ENCODE results near the gene WNK4. TPM values are rescaled to one million over a fixed set of nuclear protein-coding genes. Genes with fewer than 3 reads are reported as not detected.
A peak's percentile ranks its signal among the peaks of the same experiment; 100 is the strongest.

WNK4 gene
- total RNA-seq, 1 experiment from 2014 or later, result 1.5 TPM

- DNase-seq (ENCODE audit: low spot score) (peak; percentile 91), ATAC-seq (peak; percentile 86)
- CTCF ChIA-PET, result interaction anchor here (0.9 to 3.8 kb wide), 6 partner anchors 9 to 153 kb away, joined by 3 to 19 read pairs (median 5); partner anchors contain the start of gene BECN1
- H3K9me3 Mint-ChIP-seq, result no peaks in the 10 kb centered on the region
- peaks cover 17% of the 10 kb centered on the region for H3K36me3 Mint-ChIP-seq
- POLR2A ChIA-PET, result interaction anchor here (1.0 to 1.4 kb wide), 3 partner anchors 12 to 165 kb away, joined by 3 read pairs; partner anchors contain the start of genes AOC3 and RPL27
- H3K27me3 Mint-ChIP-seq (ENCODE audit: low read depth), result peaks cover 14% of the 10 kb centered on the region
- peaks cover 16% of the 10 kb centered on the region for H3K4me1 Mint-ChIP-seq
- peak within 1 kb of the TSS; percentile 93 for H3K4me3 Mint-ChIP-seq
- peak within 1 kb of the TSS; percentile 97 for H3K27ac Mint-ChIP-seq
- no peak for TF ChIP-seq FOXJ3 (CRISPR knock-in tag; IDR thresholded peaks at IDR 0.05; ENCODE audit: borderline replicate concordance)
- peak; percentile 66; the same call in 1 of the 2 replicates for TF ChIP-seq TEAD1 (CRISPR knock-in tag; IDR thresholded peaks at IDR 0.05)
- TF ChIP-seq, protein P1, sequence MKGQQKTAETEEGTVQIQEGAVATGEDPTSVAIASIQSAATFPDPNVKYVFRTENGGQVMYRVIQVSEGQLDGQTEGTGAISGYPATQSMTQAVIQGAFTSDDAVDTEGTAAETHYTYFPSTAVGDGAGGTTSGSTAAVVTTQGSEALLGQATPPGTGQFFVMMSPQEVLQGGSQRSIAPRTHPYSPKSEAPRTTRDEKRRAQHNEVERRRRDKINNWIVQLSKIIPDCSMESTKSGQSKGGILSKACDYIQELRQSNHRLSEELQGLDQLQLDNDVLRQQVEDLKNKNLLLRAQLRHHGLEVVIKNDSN (CRISPR knock-in tag; IDR thresholded peaks at IDR 0.05), result peak; percentile 84
- no peak for TF ChIP-seq ZNF317 (CRISPR knock-in tag; IDR thresholded peaks at IDR 0.05; ENCODE audit: borderline replicate concordance, low read depth)
- TF ChIP-seq ELF4 (CRISPR knock-in tag; IDR thresholded peaks at IDR 0.05; ENCODE audit: low read depth), result no peak
- TF ChIP-seq ZNF396 (CRISPR knock-in tag; IDR thresholded peaks at IDR 0.05; ENCODE audit: borderline replicate concordance), result no peak
- TF ChIP-seq AFF4 (CRISPR knock-in tag; IDR thresholded peaks at IDR 0.05; ENCODE audit: borderline replicate concordance), result no peak
- TF ChIP-seq SMAD3 (CRISPR knock-in tag; IDR thresholded peaks at IDR 0.05; ENCODE audit: borderline replicate concordance), result peak; percentile 66; the same call in 1 of the 2 replicates
- peak; percentile 92 for TF ChIP-seq FOXP4 (CRISPR knock-in tag; IDR thresholded peaks at IDR 0.05)
- peak; percentile 40; the same call in 1 of the 2 replicates for TF ChIP-seq CBFB (CRISPR knock-in tag; IDR thresholded peaks at IDR 0.05; ENCODE audit: low read depth)
- TF ChIP-seq CREB1 (CRISPR knock-in tag; IDR thresholded peaks at IDR 0.05), result peak; percentile 88; the same call in 1 of the 2 replicates
- TF ChIP-seq, protein P2, sequence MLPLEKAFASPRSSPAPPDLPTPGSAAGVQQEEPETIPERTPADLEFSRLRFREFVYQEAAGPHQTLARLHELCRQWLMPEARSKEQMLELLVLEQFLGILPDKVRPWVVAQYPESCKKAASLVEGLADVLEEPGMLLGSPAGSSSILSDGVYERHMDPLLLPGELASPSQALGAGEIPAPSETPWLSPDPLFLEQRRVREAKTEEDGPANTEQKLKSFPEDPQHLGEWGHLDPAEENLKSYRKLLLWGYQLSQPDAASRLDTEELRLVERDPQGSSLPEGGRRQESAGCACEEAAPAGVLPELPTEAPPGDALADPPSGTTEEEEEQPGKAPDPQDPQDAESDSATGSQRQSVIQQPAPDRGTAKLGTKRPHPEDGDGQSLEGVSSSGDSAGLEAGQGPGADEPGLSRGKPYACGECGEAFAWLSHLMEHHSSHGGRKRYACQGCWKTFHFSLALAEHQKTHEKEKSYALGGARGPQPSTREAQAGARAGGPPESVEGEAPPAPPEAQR (CRISPR knock-in tag; IDR thresholded peaks at IDR 0.05), result no peak
- no peak for TF ChIP-seq NR1H2 (CRISPR knock-in tag; IDR thresholded peaks at IDR 0.05)
- TF ChIP-seq JUN (CRISPR knock-in tag; IDR thresholded peaks at IDR 0.05), result peak; percentile 81; the same call in 1 of the 2 replicates
- peak; percentile 38; the same call in 1 of the 2 replicates for TF ChIP-seq ETV6 (CRISPR knock-in tag; IDR thresholded peaks at IDR 0.05)
- TF ChIP-seq, protein P3, sequence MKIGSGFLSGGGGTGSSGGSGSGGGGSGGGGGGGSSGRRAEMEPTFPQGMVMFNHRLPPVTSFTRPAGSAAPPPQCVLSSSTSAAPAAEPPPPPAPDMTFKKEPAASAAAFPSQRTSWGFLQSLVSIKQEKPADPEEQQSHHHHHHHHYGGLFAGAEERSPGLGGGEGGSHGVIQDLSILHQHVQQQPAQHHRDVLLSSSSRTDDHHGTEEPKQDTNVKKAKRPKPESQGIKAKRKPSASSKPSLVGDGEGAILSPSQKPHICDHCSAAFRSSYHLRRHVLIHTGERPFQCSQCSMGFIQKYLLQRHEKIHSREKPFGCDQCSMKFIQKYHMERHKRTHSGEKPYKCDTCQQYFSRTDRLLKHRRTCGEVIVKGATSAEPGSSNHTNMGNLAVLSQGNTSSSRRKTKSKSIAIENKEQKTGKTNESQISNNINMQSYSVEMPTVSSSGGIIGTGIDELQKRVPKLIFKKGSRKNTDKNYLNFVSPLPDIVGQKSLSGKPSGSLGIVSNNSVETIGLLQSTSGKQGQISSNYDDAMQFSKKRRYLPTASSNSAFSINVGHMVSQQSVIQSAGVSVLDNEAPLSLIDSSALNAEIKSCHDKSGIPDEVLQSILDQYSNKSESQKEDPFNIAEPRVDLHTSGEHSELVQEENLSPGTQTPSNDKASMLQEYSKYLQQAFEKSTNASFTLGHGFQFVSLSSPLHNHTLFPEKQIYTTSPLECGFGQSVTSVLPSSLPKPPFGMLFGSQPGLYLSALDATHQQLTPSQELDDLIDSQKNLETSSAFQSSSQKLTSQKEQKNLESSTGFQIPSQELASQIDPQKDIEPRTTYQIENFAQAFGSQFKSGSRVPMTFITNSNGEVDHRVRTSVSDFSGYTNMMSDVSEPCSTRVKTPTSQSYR (CRISPR knock-in tag; IDR thresholded peaks at IDR 0.05), result 0 out of 2 replicates have a peak, but pooled peaks have one; percentile 40
- 0 out of 2 replicates have a peak, but pooled peaks have one; percentile 79 for TF ChIP-seq RELA (CRISPR knock-in tag; IDR thresholded peaks at IDR 0.05; ENCODE audit: borderline replicate concordance)
- no peak for TF ChIP-seq MXD4 (CRISPR knock-in tag; IDR thresholded peaks at IDR 0.05; ENCODE audit: borderline replicate concordance)
- TF ChIP-seq JAZF1 (CRISPR knock-in tag; IDR thresholded peaks at IDR 0.05), result no peak
- TF ChIP-seq MLX (CRISPR knock-in tag; IDR thresholded peaks at IDR 0.05), result no peak
- TF ChIP-seq E2F5 (CRISPR knock-in tag; IDR thresholded peaks at IDR 0.05), result peak; percentile 58; the same call in 1 of the 2 replicates
These were observed 52.7 kb downstream of the WNK4 start, which contains the start of gene PSME3 for GRCh38 chr17:42832934-42833766. TSS of gene PSME3 (plus strand) at chr17:42833397. CDS start at chr17:42833632, 235 bp downstream.
